HCT116 (cell line): ENCODE results near the gene ADAR. TPM values are rescaled to one million over a fixed set of nuclear protein-coding genes. Genes with fewer than 3 reads are reported as not detected.

ENCODE experiments used
- ATAC-seq: fragments of 200-7000 bp; cut with Tn5 transposase; 2 replicates; pipeline ENCODE4 v1.9.1; 2020; ENCODE audit warnings: mild to moderate bottlenecking, moderate library complexity
- BruUV-seq: library from RNA; stranded (reverse); fragments of 400-500 nt; replicated peaks from 2 replicates; lab custom pipeline; 2021; lab: Mats Ljungman, UMichigan
- CTCF ChIA-PET: fragments of 300-600 bp; sonication (Branson Sonifier 250); formaldehyde crosslinking; loops from one replicate; lab custom pipeline; 2021; ENCODE audit warnings: antibody characterized with exemption; lab: Charles Lee
- POLR2A ChIA-PET: fragments of 300-600, 350-600 bp; sonication (Branson Sonifier 250); formaldehyde crosslinking; loops from one replicate; lab custom pipeline; 2021; ENCODE audit warnings: antibody characterized with exemption; lab: Charles Lee
- RAD21 ChIA-PET, 2 experiments: fragments of 300-600 bp; sonication (Branson Sonifier 250); formaldehyde crosslinking; loops; one replicate each; lab custom pipeline; 2023; ENCODE audit warnings: low total read pairs in 2 of 2; ENCODE audit not compliant: uncharacterized antibody in 2 of 2, unreplicated experiment in 2 of 2, low non-redundant PET in 1 of 2; lab: Charles Lee
- DNase-seq: peaks from one replicate; pipeline ENCODE4 v3.0.0-alpha.2; 2010; ENCODE audit warnings: low read depth, low spot score
- H2AFZ ChIP-seq: fragments of 200-600 bp; shearing (Covaris generic), sonication (generic); 2 replicates; pipeline ENCODE4 v1.6.1; 2017; ENCODE audit warnings: low read depth, mixed run types, mixed read lengths, antibody characterized with exemption, low read length; ENCODE audit not compliant: poor library complexity, severe bottlenecking
- H3K27ac ChIP-seq: 2 replicates; pipeline ENCODE4 v1.5.1; 2012; ENCODE audit warnings: low read depth, low read length
- H3K27me3 ChIP-seq: fragments of 200-600 bp; sonication (generic); 2 replicates; pipeline ENCODE4 v1.6.1; 2016; ENCODE audit warnings: mixed run types, low read length, mixed read lengths; ENCODE audit not compliant: insufficient read depth
- H3K36me3 ChIP-seq, 2 experiments: fragments of 200-500 bp in 1 of 2; fragments of 200-600 bp in 1 of 2; sonication (Bioruptor generic) in 1 of 2; sonication (generic) in 1 of 2; 2 replicates each; pipeline versions ENCODE4 v1.5.1 to v1.6.1; 2014 to 2016; ENCODE audit warnings: low read length in 2 of 2, inconsistent platforms in 1 of 2, mixed read lengths in 1 of 2, mixed run types in 1 of 2; ENCODE audit not compliant: insufficient read depth in 2 of 2, control insufficient read depth in 1 of 2
- H3K4me1 ChIP-seq, 2 experiments: fragments of 200-600 bp in 1 of 2; sonication (generic) in 1 of 2; 2 replicates each; pipeline versions ENCODE4 v1.5.1 to v1.6.1; 2012 to 2017; ENCODE audit warnings: low read length in 2 of 2, inconsistent platforms in 1 of 2, mild to moderate bottlenecking in 1 of 2, mixed read lengths in 1 of 2, mixed run types in 1 of 2, moderate library complexity in 1 of 2; ENCODE audit not compliant: insufficient read depth in 2 of 2, control insufficient read depth in 1 of 2
- H3K4me2 ChIP-seq: fragments of 200-600 bp; sonication (generic); 2 replicates; pipeline ENCODE4 v1.6.1; 2017; ENCODE audit warnings: mixed run types, low read length, mixed read lengths
- H3K4me3 ChIP-seq, 2 experiments: fragments of 200-600 bp in 1 of 2; sonication (generic) in 1 of 2; replicated peaks in 1 of 2; 2 replicates each; pipeline ENCODE4 v1.5.1; 2011 to 2016; ENCODE audit warnings: low read length in 2 of 2, control low read depth in 1 of 2, low read depth in 1 of 2, mild to moderate bottlenecking in 1 of 2, mixed read lengths in 1 of 2, mixed run types in 1 of 2
- H3K79me2 ChIP-seq: fragments of 200-600 bp; sonication (generic); 2 replicates; pipeline ENCODE4 v1.6.1; 2017; ENCODE audit warnings: mild to moderate bottlenecking, mixed run types, low read length, moderate library complexity, mixed read lengths; ENCODE audit not compliant: insufficient read depth
- H3K9ac ChIP-seq: fragments of 200-600 bp; sonication (generic); 2 replicates; pipeline ENCODE4 v1.6.1; 2016; ENCODE audit warnings: low read length, mixed read lengths
- H3K9me2 ChIP-seq: fragments of 200-600 bp; sonication (generic), shearing (Covaris generic); 2 replicates; pipeline ENCODE4 v1.6.1; 2017; ENCODE audit warnings: mixed run types, mild to moderate bottlenecking, moderate library complexity; ENCODE audit not compliant: insufficient read depth
- H3K9me3 ChIP-seq, 2 experiments: fragments of 200-500 bp in 1 of 2; fragments of 200-600 bp in 1 of 2; sonication (Bioruptor generic) in 1 of 2; sonication (generic) in 1 of 2; 2 replicates each; pipeline ENCODE4 v1.6.1; 2014 to 2017; ENCODE audit warnings: low read length in 2 of 2, mixed read lengths in 2 of 2, inconsistent platforms in 1 of 2, low read depth in 1 of 2, mild to moderate bottlenecking in 1 of 2, mixed run types in 1 of 2, moderate library complexity in 1 of 2; ENCODE audit not compliant: control insufficient read depth in 1 of 2, insufficient read depth in 1 of 2
- H4K20me1 ChIP-seq: fragments of 200-600 bp; sonication (generic), shearing (Covaris generic); 2 replicates; pipeline ENCODE4 v1.6.1; 2017; ENCODE audit warnings: mixed run types, mild to moderate bottlenecking, moderate library complexity; ENCODE audit not compliant: insufficient read depth
- EGR1 ChIP-seq: IDR thresholded peaks from 2 replicates; pipeline ENCODE4 v1.6.1; 2012; ENCODE audit warnings: low read depth
- ELF1 ChIP-seq: IDR thresholded peaks from 2 replicates; pipeline ENCODE4 v1.6.1; 2012; ENCODE audit warnings: low read depth, borderline replicate concordance
- EZH2 ChIP-seq: fragments of 200-600 bp; sonication (generic); IDR thresholded peaks from 2 replicates; pipeline ENCODE4 v1.6.1; 2017; ENCODE audit warnings: antibody characterized with exemption, mixed run types
- FOSL1 ChIP-seq: IDR thresholded peaks from 2 replicates; pipeline ENCODE4 v1.6.1; 2012; ENCODE audit warnings: low read depth
- JUND ChIP-seq: IDR thresholded peaks from 2 replicates; pipeline ENCODE4 v1.6.1; 2012
- POLR2A ChIP-seq: IDR thresholded peaks from 2 replicates; pipeline ENCODE4 v1.7.0; 2011; ENCODE audit warnings: borderline replicate concordance; ENCODE audit not compliant: insufficient read depth, insufficient read length; ENCODE audit errors: extremely low read depth
- POLR2AphosphoS5 ChIP-seq: IDR thresholded peaks from 2 replicates; pipeline ENCODE4 v1.6.1; 2011; ENCODE audit warnings: mild to moderate bottlenecking, low read depth, low read length, moderate library complexity
- SIN3A ChIP-seq: IDR thresholded peaks from 2 replicates; pipeline ENCODE4 v1.6.1; 2012; ENCODE audit warnings: low read depth
- SP1 ChIP-seq: IDR thresholded peaks from 2 replicates; pipeline ENCODE4 v1.6.1; 2012; ENCODE audit warnings: low read depth
- ZNF274 ChIP-seq: fragments of 200-500 bp; sonication (Bioruptor generic); IDR thresholded peaks from 2 replicates; pipeline ENCODE4 v1.6.1; 2014; ENCODE audit warnings: mild to moderate bottlenecking, low read depth, low read length, inconsistent platforms
- intact Hi-C: fragments of 100-400 bp; cut with micrococcal nuclease; formaldehyde crosslinking; loops from 2 replicates; pipeline ENCODE4 v1.10.0; 2022
- total RNA-seq: library from RNA; stranded (reverse); gene quantifications from one replicate; pipeline ENCODE4 v1.2.1, GENCODE V29; 2021; ENCODE audit not compliant: unreplicated experiment
- TF ChIP-seq, protein P1 (sequence below), 3 experiments: fragments of 200-600 bp in 1 of 3; sonication (generic) in 1 of 3; IDR thresholded peaks in 2 of 3; conservative IDR thresholded peaks in 1 of 3; 2 replicates each; pipeline ENCODE4 v1.5.1; 2012 to 2017; ENCODE audit warnings: low read depth in 2 of 3, low read length in 2 of 3, antibody characterized with exemption in 1 of 3, borderline replicate concordance in 1 of 3, control low read depth in 1 of 3, mild to moderate bottlenecking in 1 of 3, mixed read lengths in 1 of 3, mixed run types in 1 of 3, moderate library complexity in 1 of 3; ENCODE audit not compliant: insufficient read depth in 1 of 3

ADAR gene
- total RNA-seq, 1 experiment from 2014 or later: 169 TPM

DNA sequence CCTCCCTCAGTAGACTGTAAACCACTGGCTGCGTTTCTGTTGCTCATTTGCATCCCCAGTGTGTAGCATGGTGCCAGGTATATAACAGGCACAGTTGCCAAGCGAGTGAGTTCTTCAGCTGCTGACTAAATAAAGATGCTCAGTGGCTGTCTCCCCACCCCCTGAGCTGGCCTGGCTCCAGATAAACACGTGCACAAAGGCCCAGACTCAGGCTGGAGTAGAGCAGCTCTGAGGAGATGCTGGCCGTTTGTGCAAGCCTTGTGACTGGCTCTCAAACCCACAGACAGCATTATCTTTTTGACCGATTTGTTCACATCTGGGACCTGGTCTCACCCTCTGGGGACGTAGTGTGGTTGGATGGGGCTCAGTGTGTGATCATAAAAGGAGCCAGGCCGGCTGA is 33.3 kb downstream of the ADAR start:
- H3K27me3 ChIP-seq: peaks cover 2% of the 10 kb centered on the region; the same call in 1 of the 2 replicates
- H3K36me3 ChIP-seq: peaks cover 4 to 15% of the 10 kb centered on the region in 2 experiments; a peak in 2 of 4 replicates
- H3K4me3 ChIP-seq: no peak overlapping the region
- ChIA-PET RAD21 (no interaction called here), CTCF (interaction anchor here (1.9 kb wide), 1 partner anchor 15 kb away, joined by 5 read pairs; no protein-coding TSS in a partner anchor), POLR2A (no interaction called here)
- ATAC-seq: 0 out of 2 replicates have a peak, but pooled peaks have one; percentile 11
- TF ChIP-seq SIN3A: no peak
- no peak for TF ChIP-seq EGR1
- TF ChIP-seq JUND: no peak
- TF ChIP-seq POLR2A: no peak
- TF ChIP-seq SP1: no peak
- TF ChIP-seq, protein P1, sequence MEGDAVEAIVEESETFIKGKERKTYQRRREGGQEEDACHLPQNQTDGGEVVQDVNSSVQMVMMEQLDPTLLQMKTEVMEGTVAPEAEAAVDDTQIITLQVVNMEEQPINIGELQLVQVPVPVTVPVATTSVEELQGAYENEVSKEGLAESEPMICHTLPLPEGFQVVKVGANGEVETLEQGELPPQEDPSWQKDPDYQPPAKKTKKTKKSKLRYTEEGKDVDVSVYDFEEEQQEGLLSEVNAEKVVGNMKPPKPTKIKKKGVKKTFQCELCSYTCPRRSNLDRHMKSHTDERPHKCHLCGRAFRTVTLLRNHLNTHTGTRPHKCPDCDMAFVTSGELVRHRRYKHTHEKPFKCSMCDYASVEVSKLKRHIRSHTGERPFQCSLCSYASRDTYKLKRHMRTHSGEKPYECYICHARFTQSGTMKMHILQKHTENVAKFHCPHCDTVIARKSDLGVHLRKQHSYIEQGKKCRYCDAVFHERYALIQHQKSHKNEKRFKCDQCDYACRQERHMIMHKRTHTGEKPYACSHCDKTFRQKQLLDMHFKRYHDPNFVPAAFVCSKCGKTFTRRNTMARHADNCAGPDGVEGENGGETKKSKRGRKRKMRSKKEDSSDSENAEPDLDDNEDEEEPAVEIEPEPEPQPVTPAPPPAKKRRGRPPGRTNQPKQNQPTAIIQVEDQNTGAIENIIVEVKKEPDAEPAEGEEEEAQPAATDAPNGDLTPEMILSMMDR (IDR thresholded peaks at IDR 0.05 in 2 of 3, conservative IDR thresholded peaks at IDR 0.05 in 1 of 3; ENCODE audit: borderline replicate concordance in 1 of 3, insufficient read depth in 1 of 3, low read depth in 2 of 3, low read length in 2 of 3): no peak
- TF ChIP-seq ELF1: no peak
- TF ChIP-seq FOSL1: no peak
- TF ChIP-seq ZNF274: no peak
- no peak for TF ChIP-seq POLR2AphosphoS5
- no peak for TF ChIP-seq EZH2
- no peak overlapping the region for H3K27ac ChIP-seq
- no peaks in the 10 kb centered on the region for H3K4me1 ChIP-seq
- BruUV-seq: no TSS peak
- DNase-seq: no peak
- H2AFZ ChIP-seq: no peak overlapping the region
- H3K9me2 ChIP-seq: no peaks in the 10 kb centered on the region
- H3K9me3 ChIP-seq: no peaks in the 10 kb centered on the region
- intact Hi-C loops: no loop called here
- no peaks in the 10 kb centered on the region for H4K20me1 ChIP-seq
- no peak overlapping the region for H3K9ac ChIP-seq
- no peak overlapping the region for H3K4me2 ChIP-seq
- H3K79me2 ChIP-seq: no peaks in the 10 kb centered on the region
